NCI-H2107 (cell line): ENCODE data around the gene THUMPD1.
A peak's percentile ranks its signal among the peaks of the same experiment; 100 is the strongest.
"Not testable (repeated sequence)": the region's sequence is repeated elsewhere in the genome, so short reads cannot be mapped to it uniquely, and the experiment has no call there.

Source experiments
- DNase-seq: peaks from one replicate; lab custom pipeline; 2025; lab: John Stamatoyannopoulos, UW

Gene THUMPD1

GRCh38 chr16:20741554-20742285 lies at the start of gene THUMPD1:
TSS of gene THUMPD1 (minus strand) at chr16:20741818. CDS start at chr16:20741739, 79 bp downstream.
- peak; percentile 90 for DNase-seq

- no peak for DNase-seq
Measured at GRCh38 chr16:20789130-20789529, 47.5 kb upstream of the THUMPD1 start.

GRCh38 chr16:20784204-20784603 lies 42.6 kb upstream of the THUMPD1 start:
- DNase-seq: no peak

GRCh38 chr16:20782470-20782869 lies 40.9 kb upstream of the THUMPD1 start:
- no peak for DNase-seq

GRCh38 chr16:20781697-20782096 lies 40.1 kb upstream of the THUMPD1 start:
- DNase-seq: no peak

- no peak for DNase-seq
Measured at GRCh38 chr16:20774703-20775362, 33.2 kb upstream of the THUMPD1 start.

GRCh38 chr16:20773679-20774078 lies 32.1 kb upstream of the THUMPD1 start:
- no peak for DNase-seq

GRCh38 chr16:20768818-20769217 lies 27.2 kb upstream of the THUMPD1 start:
- DNase-seq: no peak

GRCh38 chr16:20768121-20768520 lies 26.5 kb upstream of the THUMPD1 start:
- no peak for DNase-seq

- no peak for DNase-seq
Measured at GRCh38 chr16:20767577-20767976, 26.0 kb upstream of the THUMPD1 start.

- no peak for DNase-seq
Measured at GRCh38 chr16:20766294-20766693, 24.7 kb upstream of the THUMPD1 start.

- DNase-seq: no peak
Measured at GRCh38 chr16:20765732-20766131, 24.1 kb upstream of the THUMPD1 start.

- DNase-seq: not testable (repeated sequence)
Measured at GRCh38 chr16:20764448-20764847, 22.8 kb upstream of the THUMPD1 start.

GRCh38 chr16:20763461-20764232 lies 22.0 kb upstream of the THUMPD1 start, which contains the start of gene ACSM3:
TSS of gene ACSM3 (plus strand) at chr16:20764014. CDS start at chr16:20770035, 6,021 bp downstream.
- no peak for DNase-seq

- no peak for DNase-seq
Measured at GRCh38 chr16:20762404-20763123, 20.9 kb upstream of the THUMPD1 start.

- no peak for DNase-seq
Measured at GRCh38 chr16:20761175-20761574, 19.6 kb upstream of the THUMPD1 start.

- DNase-seq: no peak
Measured at GRCh38 chr16:20760346-20760745, 18.7 kb upstream of the THUMPD1 start.

GRCh38 chr16:20755799-20756198 lies 14.2 kb upstream of the THUMPD1 start:
- not testable (repeated sequence) for DNase-seq

GRCh38 chr16:20755238-20755637 lies 13.6 kb upstream of the THUMPD1 start:
- no peak for DNase-seq

- DNase-seq: no peak
Measured at GRCh38 chr16:20753727-20754126, 12.1 kb upstream of the THUMPD1 start.

- DNase-seq: no peak
Measured at GRCh38 chr16:20750558-20750957, 8.9 kb upstream of the THUMPD1 start.

- DNase-seq: no peak
Measured at GRCh38 chr16:20749474-20749873, 7.9 kb upstream of the THUMPD1 start.
